HG03432 (cell line): ENCODE data around the gene PCDHA1.

ENCODE experiments used
- ATAC-seq: cut with Tn5 transposase; IDR thresholded peaks from one replicate; pipeline ENCODE4 v1.9.1; 2021; ENCODE audit warnings: mild to moderate bottlenecking, moderate library complexity; ENCODE audit not compliant: unreplicated experiment

PCDHA1 gene

DNA sequence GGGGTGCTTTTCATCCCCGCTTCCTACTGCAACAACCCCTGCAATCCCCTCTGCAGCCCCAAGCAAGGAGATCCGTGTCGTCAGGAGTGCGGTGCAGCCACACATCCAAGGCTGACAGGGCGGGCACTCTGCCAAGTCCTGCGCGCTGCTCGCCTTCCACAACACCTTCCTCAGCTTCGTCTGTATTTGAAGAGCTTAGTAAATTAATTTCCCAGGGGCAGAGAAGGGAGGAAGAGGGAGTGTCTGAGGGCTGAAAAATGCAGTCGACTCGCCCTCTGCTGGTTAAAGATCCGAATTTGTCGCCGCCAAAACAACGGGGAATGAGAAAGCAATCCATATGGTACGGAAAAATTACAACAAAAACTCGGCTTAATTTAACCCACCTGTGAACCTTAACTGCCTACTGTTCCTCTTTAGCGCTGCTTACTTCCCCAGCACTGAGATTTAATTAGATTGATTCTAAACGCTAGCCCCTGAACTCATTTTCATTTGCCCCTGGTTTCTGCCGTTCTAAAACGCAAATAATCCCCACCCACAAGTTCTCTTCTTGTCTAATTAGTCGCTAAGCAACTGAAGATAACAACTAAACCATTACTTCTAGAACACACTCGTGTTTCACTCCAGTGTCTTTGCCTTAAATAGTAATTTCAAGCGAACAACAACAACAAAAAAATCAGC is 254.3 kb downstream of the PCDHA1 start:
- no peak for ATAC-seq

DNA sequence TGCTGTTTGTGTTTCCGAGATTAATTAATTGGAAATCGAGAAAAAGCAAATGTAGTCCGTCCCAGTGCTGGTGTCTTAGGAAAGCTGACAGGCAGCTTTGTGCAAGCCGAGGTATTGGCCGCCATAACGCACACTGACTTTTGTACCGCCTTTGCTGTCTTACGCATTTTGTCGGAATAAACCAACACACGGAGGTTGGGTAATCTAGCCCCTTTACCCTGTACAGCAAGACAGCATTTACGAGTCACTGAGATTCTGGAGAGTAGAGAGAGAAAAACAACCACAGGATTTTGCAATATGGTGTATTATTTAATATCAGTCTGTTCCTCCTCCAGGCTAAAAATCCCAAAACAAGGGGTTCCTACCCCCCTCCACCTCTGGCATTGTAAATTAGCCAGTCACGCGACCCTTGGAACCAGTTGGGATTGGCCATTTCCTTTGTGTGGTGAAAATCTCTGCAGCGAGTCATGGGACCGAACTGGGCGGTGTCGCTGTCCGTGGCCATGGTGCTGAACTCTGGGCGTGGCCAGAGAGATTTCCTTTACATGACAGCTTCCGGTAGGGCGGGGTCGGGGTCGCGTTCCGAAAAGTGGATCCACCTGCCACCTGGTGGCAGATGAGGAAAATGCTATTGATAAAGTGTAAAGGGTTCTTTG is 255.0 kb downstream of the PCDHA1 start:
- no peak for ATAC-seq

DNA sequence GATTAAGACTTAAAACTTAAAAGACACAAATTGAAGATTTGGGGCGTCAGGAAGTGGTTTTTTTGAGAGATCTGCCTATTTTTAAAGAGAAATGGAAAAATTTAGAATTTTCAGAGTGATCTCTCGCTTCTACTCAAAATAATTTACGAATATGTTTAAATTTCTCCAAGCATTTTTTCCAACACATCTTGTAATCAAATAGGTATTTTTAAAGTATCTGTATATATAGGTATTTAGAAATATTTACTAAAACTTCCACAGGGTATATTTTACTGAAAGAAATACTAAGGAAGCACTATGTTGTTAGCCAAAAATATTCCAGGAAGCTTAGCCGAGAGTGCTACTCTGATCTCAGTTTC is 255.5 kb downstream of the PCDHA1 start:
- no peak for ATAC-seq

DNA sequence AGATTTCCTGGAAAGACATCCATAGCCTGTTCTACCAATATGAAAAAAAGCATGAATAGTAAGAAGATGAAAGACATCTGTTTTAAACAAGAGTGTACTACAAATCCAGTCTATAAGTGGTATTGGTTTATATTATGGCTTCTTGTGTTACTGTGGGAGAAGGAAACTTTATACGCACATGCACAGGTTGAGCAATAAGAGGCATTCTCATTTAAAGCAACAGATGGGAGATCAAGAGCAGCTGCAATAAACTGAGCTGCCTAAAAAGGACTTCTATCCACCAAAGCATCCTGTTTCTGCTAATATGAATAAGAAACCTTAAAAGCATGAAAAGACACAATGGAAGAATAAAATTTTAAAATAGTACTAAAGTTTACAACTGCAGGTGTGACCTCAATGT is 256.6 kb downstream of the PCDHA1 start:
- ATAC-seq, result no peak

DNA sequence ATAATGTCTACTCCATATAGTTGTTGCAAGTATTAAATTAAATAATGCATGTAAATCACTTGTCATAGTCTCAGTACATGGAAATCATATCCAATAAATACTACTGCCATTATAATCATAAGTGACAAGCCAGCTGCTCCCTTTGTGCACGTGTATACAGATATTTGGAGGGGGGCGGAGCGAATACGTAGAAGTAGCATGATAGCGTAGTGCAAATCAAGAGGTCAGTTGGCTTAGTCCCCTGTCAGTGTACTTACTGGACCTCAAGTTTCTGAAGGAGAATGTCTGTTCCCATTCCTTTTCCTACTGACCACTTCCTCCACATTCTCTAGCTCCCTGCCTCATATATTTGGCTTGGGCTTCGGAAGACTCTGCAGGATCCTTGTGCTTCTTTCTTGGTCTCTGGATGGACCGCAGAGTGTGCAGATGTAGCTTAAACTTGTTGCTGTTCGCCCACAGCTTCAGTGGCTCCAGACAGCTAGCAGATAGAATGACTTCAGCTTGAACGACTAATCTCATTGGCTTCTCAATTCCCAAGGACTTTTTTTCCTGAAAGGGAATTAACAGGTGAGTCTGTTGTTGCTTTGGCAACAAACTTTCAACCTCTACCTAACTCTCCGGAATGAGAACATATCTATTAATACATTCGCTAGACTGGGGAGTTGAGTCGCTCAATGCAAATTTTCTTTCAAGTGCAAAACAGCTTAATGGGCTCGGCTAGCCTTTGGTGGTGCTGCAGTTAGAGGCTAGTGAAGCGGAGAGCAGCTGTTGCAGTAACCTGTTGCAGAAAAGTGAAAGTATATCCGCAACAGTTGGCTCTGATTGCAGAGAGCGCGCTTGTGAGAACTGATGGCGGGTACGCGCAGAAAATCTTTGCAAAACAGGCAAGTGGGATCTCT is 264.9 kb downstream of the PCDHA1 start, which contains the start of gene PCDHB1:
TSS of gene PCDHB1 (plus strand) at position 753 of the 899 bp plus-strand sequence. CDS start at position 850, 97 bp downstream.
- ATAC-seq, result no peak

DNA sequence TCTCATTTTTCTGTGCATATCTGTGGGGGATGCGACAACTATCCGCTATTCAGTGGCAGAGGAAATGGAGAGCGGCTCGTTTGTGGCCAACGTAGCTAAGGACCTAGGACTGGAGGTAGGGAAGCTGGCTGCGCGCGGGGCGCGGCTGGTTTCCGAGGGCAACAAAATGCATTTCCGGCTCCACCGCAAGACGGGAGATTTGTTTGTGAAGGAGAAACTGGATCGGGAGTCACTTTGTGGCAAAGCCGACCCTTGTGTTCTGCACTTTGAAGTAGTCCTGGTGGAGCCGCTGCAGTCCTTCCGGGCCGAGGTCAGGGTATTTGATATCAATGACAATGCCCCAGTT is 265.6 kb downstream of the PCDHA1 start:
- ATAC-seq, result no peak
